Spleen (tissue), 11 donors: ENCODE results near the gene RAB8B. TPM values are rescaled to one million over a fixed set of nuclear protein-coding genes. Genes with fewer than 3 reads are reported as not detected.
A peak's percentile ranks its signal among the peaks of the same experiment; 100 is the strongest.

Source experiments
- DNase-seq: peaks from one replicate; pipeline ENCODE4 v3.0.0-alpha.2; 2020
- H3K27ac ChIP-seq, 8 donors: fragments of 200-600 bp; sonication (generic) in 7 of 8; 1 replicate in 4 of 8; 2 replicates in 4 of 8; pipeline versions ENCODE4 v1.5.0 to v1.8.0; 2016 to 2021; ENCODE audit warnings: inconsistent platforms in 4 of 8, mild to moderate bottlenecking in 4 of 8, moderate library complexity in 1 of 8
- H3K27me3 ChIP-seq, 7 donors: fragments of 200-600 bp; sonication (generic) in 6 of 7; replicated peaks in 1 of 7; 1 replicate in 4 of 7; 2 replicates in 3 of 7; pipeline versions ENCODE4 v1.5.0 to v1.8.0; 2016 to 2021; ENCODE audit warnings: inconsistent platforms in 3 of 7, mild to moderate bottlenecking in 1 of 7
- H3K36me3 ChIP-seq, 6 donors: fragments of 200-600 bp; sonication (generic) in 5 of 6; 1 replicate in 4 of 6; 2 replicates in 2 of 6; pipeline versions ENCODE4 v1.5.0 to v1.8.0; 2016 to 2021; ENCODE audit warnings: inconsistent platforms in 2 of 6
- H3K4me1 ChIP-seq, 6 donors: fragments of 200-600 bp; sonication (generic) in 5 of 6; 1 replicate in 3 of 6; 2 replicates in 3 of 6; pipeline versions ENCODE4 v1.5.0 to v1.8.0; 2016 to 2021; ENCODE audit warnings: inconsistent platforms in 3 of 6
- H3K4me3 ChIP-seq, 8 donors: fragments of 200-600 bp; sonication (generic) in 7 of 8; 1 replicate in 4 of 8; 2 replicates in 4 of 8; pipeline versions ENCODE4 v1.5.0 to v1.8.0; 2016 to 2021; ENCODE audit warnings: inconsistent platforms in 4 of 8, mild to moderate bottlenecking in 4 of 8, moderate library complexity in 2 of 8
- H3K9me3 ChIP-seq, 8 donors: fragments of 200-600 bp; sonication (generic) in 7 of 8; 1 replicate in 4 of 8; 2 replicates in 4 of 8; pipeline versions ENCODE4 v1.5.0 to v1.8.0; 2016 to 2021; ENCODE audit warnings: inconsistent platforms in 4 of 8
- CTCF ChIP-seq, 11 experiments: fragments of 200-600 bp in 7 of 11; fragments of 450-650 bp in 4 of 11; sonication (generic) in 4 of 11; IDR thresholded peaks in 8 of 11; conservative IDR thresholded peaks in 3 of 11; 1 replicate in 7 of 11; 2 replicates in 4 of 11; pipeline versions ENCODE4 v1.4.0 to v1.8.0; 2016 to 2021; ENCODE audit warnings: antibody characterized with exemption in 11 of 11, inconsistent platforms in 4 of 11, mild to moderate bottlenecking in 1 of 11
- POLR2A ChIP-seq, 3 donors: fragments of 450-650 bp; IDR thresholded peaks; one replicate each; pipeline ENCODE4 v1.5.1; 2017; ENCODE audit warnings: antibody characterized with exemption in 3 of 3, mild to moderate bottlenecking in 1 of 3
- POLR2AphosphoS5 ChIP-seq, 3 donors: sonication (generic); formaldehyde crosslinking; IDR thresholded peaks; one replicate each; pipeline ENCODE4 v1.5.1; 2017; ENCODE audit warnings: antibody characterized with exemption in 3 of 3
- WGBS, 5 donors: extraction: QIAGEN DNeasy Blood & Tissue Kit in 3 of 5; methylation state at CpG; one replicate each; pipeline versions ENCODE4 v1.1.5 to v1.1.7; 2013 to 2018; 5-methylcytosine and 5-hydroxymethylcytosine counted together
- intact Hi-C: fragments of 100-400 bp; cut with DNase I; formaldehyde crosslinking; loops from one replicate; pipeline ENCODE4 v1.15.0; 2023; ENCODE audit warnings: low total_unique reads
- polyA plus RNA-seq, 3 donors: library from polyadenylated mRNA; stranded (reverse); fragments of 200-250 nt; gene quantifications; one replicate each; pipeline ENCODE4 v1.2.1, GENCODE V29; 2013
- total RNA-seq, 7 donors: library from RNA; depleted of rRNA in 3 of 7; stranded (reverse); fragments of >200 nt in 3 of 7; fragmentation: NEBNext Ultra II Directional in 4 of 7; extraction: Animal tissue kit (Norgen Biotek cat#: 25700) in 4 of 7; gene quantifications; one replicate each; pipeline versions ENCODE4 v1.1.0 to v1.2.1, GENCODE V29; 2016 to 2021
- donor health status: healthy with polysubstance abuse.
- donor health status: DM: no; HTN: no; CAD: no; lungs with moderate emphysema.
- donor health status: DM: no; HTN: no; CAD: no.
- donor health status: Bipolar disorder and iron deficiency.
- donor health status: healthy.
- donor health status: DM: no; HTN: no; CAD: no.
- donor health status: DM: yes; HTN: yes; CAD: no.

Gene RAB8B
- total and polyA plus RNA-seq, 10 donors: 18.9 to 96.4 (median 64.2) TPM

GRCh38 chr15:63284335-63284734 lies 94.9 kb downstream of the RAB8B start:
- no peak for DNase-seq
- no peaks in the 10 kb centered on the region for H3K27me3 ChIP-seq
- no peak overlapping the region for H3K4me3 ChIP-seq
- peak overlapping the region in 2 of 8 donors; percentile 77 to 82 for H3K27ac ChIP-seq
- H3K4me1 ChIP-seq: peaks cover 0 to 67% (median 34%) of the 10 kb centered on the region in 6 donors
- WGBS, 5 donors: 91 to 96% (median 94%) methylated on average over 5 to 6 of the region's 6 CpGs
- H3K9me3 ChIP-seq: no peaks in the 10 kb centered on the region
- intact Hi-C loops: no loop called here
- peaks cover 0 to 74% (median 26%) of the 10 kb centered on the region in 6 donors for H3K36me3 ChIP-seq
- TF ChIP-seq CTCF (IDR thresholded peaks at IDR 0.05 in 8 of 11, conservative IDR thresholded peaks at IDR 0.05 in 3 of 11) (no peak), POLR2A (IDR thresholded peaks at IDR 0.05) (no peak), POLR2AphosphoS5 (IDR thresholded peaks at IDR 0.05) (no peak)

GRCh38 chr15:63287109-63287508 lies 97.7 kb downstream of the RAB8B start:
- H3K4me1 ChIP-seq: peaks cover 0 to 69% (median 35%) of the 10 kb centered on the region in 6 donors
- intact Hi-C loops: loop anchor here (5.0 kb wide), 1 partner anchor 115 kb away; no protein-coding TSS in a partner anchor
- no peaks in the 10 kb centered on the region for H3K9me3 ChIP-seq
- peak overlapping the region in 4 of 8 donors; percentile 32 to 53 (median 49) for H3K27ac ChIP-seq
- TF ChIP-seq POLR2A (IDR thresholded peaks at IDR 0.05): no peak
- TF ChIP-seq POLR2AphosphoS5 (IDR thresholded peaks at IDR 0.05): no peak
- no peaks in the 10 kb centered on the region for H3K27me3 ChIP-seq
- WGBS, 5 donors: 74 to 83% (median 79%) methylated on average over 2 of the region's 2 CpGs
- DNase-seq: no peak
- H3K36me3 ChIP-seq: peaks cover 0 to 72% (median 18%) of the 10 kb centered on the region in 6 donors
- no peak overlapping the region for H3K4me3 ChIP-seq

- TF ChIP-seq POLR2A (IDR thresholded peaks at IDR 0.05): no peak
- TF ChIP-seq CTCF (IDR thresholded peaks at IDR 0.05 in 8 of 11, conservative IDR thresholded peaks at IDR 0.05 in 3 of 11): no peak
- no peak for TF ChIP-seq POLR2AphosphoS5 (IDR thresholded peaks at IDR 0.05)
- Histone ChIP-seq H3K27me3 (no peaks in the 10 kb centered on the region), H3K4me3 (no peak overlapping the region), H3K27ac (peak overlapping the region in 2 of 8 donors; percentile 10 to 33), H3K9me3 (no peaks in the 10 kb centered on the region), H3K4me1 (peaks cover 0 to 69% (median 32%) of the 10 kb centered on the region in 6 donors), H3K36me3 (peaks cover 0 to 76% (median 18%) of the 10 kb centered on the region in 6 donors)
- 59 to 85% (median 71%) methylated on average over 1 of the region's 1 CpG for WGBS, 5 donors
- intact Hi-C loops: loop anchor here (5.0 kb wide), 1 partner anchor 114 kb away; no protein-coding TSS in a partner anchor
- no peak for DNase-seq
These were observed 98.9 kb downstream of the RAB8B start for GRCh38 chr15:63288342-63288741.

- Histone ChIP-seq H3K27ac (peak overlapping the region in 2 of 8 donors; percentile 10 to 33), H3K4me3 (no peak overlapping the region), H3K27me3 (no peaks in the 10 kb centered on the region), H3K4me1 (peaks cover 0 to 69% (median 30%) of the 10 kb centered on the region in 6 donors), H3K9me3 (no peaks in the 10 kb centered on the region), H3K36me3 (peaks cover 0 to 71% (median 18%) of the 10 kb centered on the region in 6 donors)
- TF ChIP-seq POLR2A (IDR thresholded peaks at IDR 0.05) (no peak), CTCF (IDR thresholded peaks at IDR 0.05 in 8 of 11, conservative IDR thresholded peaks at IDR 0.05 in 3 of 11) (peak; percentile 19 to 76 (median 67)), POLR2AphosphoS5 (IDR thresholded peaks at IDR 0.05) (no peak)
- intact Hi-C loops: loop anchor here (5.0 kb wide), 1 partner anchor 113 kb away; no protein-coding TSS in a partner anchor
- 3 to 7% (median 4%) methylated on average over 4 of the region's 4 CpGs for WGBS, 5 donors
- DNase-seq: no peak
These were observed 99.5 kb downstream of the RAB8B start for GRCh38 chr15:63288778-63289378.
